HepG2 (cell line): ENCODE data around the gene ANKRD61. TPM values are rescaled to one million over a fixed set of nuclear protein-coding genes. Genes with fewer than 3 reads are reported as not detected.

Source experiments
- ESRRA ChIP-seq: sonication (generic); formaldehyde crosslinking; IDR thresholded peaks from 2 replicates; pipeline ENCODE4 v1.5.1; 2020; ENCODE audit warnings: mild to moderate bottlenecking, low read depth, missing genetic modification reagents
- HMG20A ChIP-seq: IDR thresholded peaks from 2 replicates; pipeline ENCODE4 v1.6.1; 2016; ENCODE audit warnings: borderline replicate concordance
- HNRNPH1 ChIP-seq: fragments of 200-400 bp; formaldehyde crosslinking; optimal IDR thresholded peaks from 2 replicates; pipeline ENCODE3; 2017; ENCODE audit warnings: mild to moderate bottlenecking, low read depth, low read length
- HOXD1 ChIP-seq: sonication (generic); formaldehyde crosslinking; IDR thresholded peaks from 2 replicates; pipeline ENCODE4 v1.5.0; 2020; ENCODE audit warnings: missing genetic modification reagents
- MTA3 ChIP-seq: sonication (generic); formaldehyde crosslinking; IDR thresholded peaks from 2 replicates; pipeline ENCODE4 v1.4.0; 2020; ENCODE audit warnings: missing genetic modification reagents
- NCOA2 ChIP-seq: sonication (generic); formaldehyde crosslinking; IDR thresholded peaks from 2 replicates; pipeline ENCODE4 v1.8.0; 2022; ENCODE audit warnings: inconsistent platforms
- SAP130 ChIP-seq: IDR thresholded peaks from 2 replicates; pipeline ENCODE4 v1.6.1; 2016; ENCODE audit warnings: low read depth
- SKI ChIP-seq: fragments of 450-650 bp; IDR thresholded peaks from one replicate; pipeline ENCODE4 v1.6.1; 2018; ENCODE audit warnings: mild to moderate bottlenecking; ENCODE audit not compliant: partially characterized antibody
- SMAD9 ChIP-seq: sonication (generic); formaldehyde crosslinking; IDR thresholded peaks from 2 replicates; pipeline ENCODE4 v1.5.1; 2020; ENCODE audit warnings: mild to moderate bottlenecking, missing genetic modification reagents
- TOE1 ChIP-seq: sonication (generic); formaldehyde crosslinking; IDR thresholded peaks from 2 replicates; pipeline ENCODE4 v1.4.0; 2020; ENCODE audit warnings: mild to moderate bottlenecking, missing genetic modification reagents
- U2AF2 ChIP-seq: fragments of 200-400 bp; formaldehyde crosslinking; IDR thresholded peaks from 2 replicates; pipeline ENCODE4 v1.6.1; 2017; ENCODE audit warnings: low read depth, mild to moderate bottlenecking, low read length
- WIZ ChIP-seq: sonication (generic); formaldehyde crosslinking; IDR thresholded peaks from 2 replicates; pipeline ENCODE4 v1.5.1; 2020; ENCODE audit warnings: mild to moderate bottlenecking, missing genetic modification reagents
- ZFP37 ChIP-seq: sonication (generic); formaldehyde crosslinking; IDR thresholded peaks from 2 replicates; pipeline ENCODE4 v1.4.0; 2020; ENCODE audit warnings: missing genetic modification reagents, borderline replicate concordance
- ZNF382 ChIP-seq: sonication (generic); formaldehyde crosslinking; IDR thresholded peaks from 2 replicates; pipeline ENCODE4 v1.5.0; 2020; ENCODE audit warnings: missing genetic modification reagents, mild to moderate bottlenecking, borderline replicate concordance
- ZNF709 ChIP-seq: sonication (generic); formaldehyde crosslinking; IDR thresholded peaks from 2 replicates; pipeline ENCODE4 v1.5.0; 2020; ENCODE audit warnings: mild to moderate bottlenecking, missing genetic modification reagents
- ZNF792 ChIP-seq: IDR thresholded peaks from 2 replicates; pipeline ENCODE4 v1.6.1; 2016
- ZNF839 ChIP-seq: sonication (generic); formaldehyde crosslinking; IDR thresholded peaks from 2 replicates; pipeline ENCODE4 v1.4.0; 2020; ENCODE audit warnings: missing genetic modification reagents, mild to moderate bottlenecking, borderline replicate concordance
- ZZZ3 ChIP-seq: sonication (generic); formaldehyde crosslinking; IDR thresholded peaks from 2 replicates; pipeline ENCODE4 v1.4.0; 2020; ENCODE audit warnings: missing genetic modification reagents, mild to moderate bottlenecking, borderline replicate concordance
- polyA plus RNA-seq, 8 experiments: library from polyadenylated mRNA; depleted of rRNA in 3 of 8; stranded (reverse) in 7 of 8; unstranded in 1 of 8; fragments of >200 nt; fragmentation: Illumina TruSeq in 4 of 8; extraction: Trizol in 4 of 8; gene quantifications; 2 replicates each; pipeline versions ENCODE4 v1.2.1 to v1.2.3, GENCODE V29; 2011 to 2016; ENCODE audit warnings: low read depth in 4 of 8, missing spikeins in 1 of 8, mixed read lengths in 1 of 8; ENCODE audit not compliant: insufficient read depth in 1 of 8
- total RNA-seq, 5 experiments: library from RNA; depleted of rRNA; stranded (reverse); fragments of >200 nt; fragmentation: Illumina TruSeq; extraction: Trizol; gene quantifications; 2 replicates each; pipeline ENCODE4 v1.2.3, GENCODE V29; 2016; ENCODE audit warnings: low read depth in 1 of 5
- TF ChIP-seq, protein P1 (sequence below): sonication (generic); formaldehyde crosslinking; IDR thresholded peaks from 2 replicates; pipeline ENCODE4 v1.5.0; 2020; ENCODE audit warnings: mild to moderate bottlenecking, missing genetic modification reagents, borderline replicate concordance
- TF ChIP-seq, protein P2 (sequence below): sonication (generic); formaldehyde crosslinking; IDR thresholded peaks from 2 replicates; pipeline ENCODE4 v1.5.0; 2020; ENCODE audit warnings: mild to moderate bottlenecking, missing genetic modification reagents

ANKRD61 gene
- total and polyA plus RNA-seq, 2 of the 13 experiments (the other 11 are each of a cell fraction or from before 2014, with no cell fraction given) = 0.13 TPM; not detected in 1

DNA sequence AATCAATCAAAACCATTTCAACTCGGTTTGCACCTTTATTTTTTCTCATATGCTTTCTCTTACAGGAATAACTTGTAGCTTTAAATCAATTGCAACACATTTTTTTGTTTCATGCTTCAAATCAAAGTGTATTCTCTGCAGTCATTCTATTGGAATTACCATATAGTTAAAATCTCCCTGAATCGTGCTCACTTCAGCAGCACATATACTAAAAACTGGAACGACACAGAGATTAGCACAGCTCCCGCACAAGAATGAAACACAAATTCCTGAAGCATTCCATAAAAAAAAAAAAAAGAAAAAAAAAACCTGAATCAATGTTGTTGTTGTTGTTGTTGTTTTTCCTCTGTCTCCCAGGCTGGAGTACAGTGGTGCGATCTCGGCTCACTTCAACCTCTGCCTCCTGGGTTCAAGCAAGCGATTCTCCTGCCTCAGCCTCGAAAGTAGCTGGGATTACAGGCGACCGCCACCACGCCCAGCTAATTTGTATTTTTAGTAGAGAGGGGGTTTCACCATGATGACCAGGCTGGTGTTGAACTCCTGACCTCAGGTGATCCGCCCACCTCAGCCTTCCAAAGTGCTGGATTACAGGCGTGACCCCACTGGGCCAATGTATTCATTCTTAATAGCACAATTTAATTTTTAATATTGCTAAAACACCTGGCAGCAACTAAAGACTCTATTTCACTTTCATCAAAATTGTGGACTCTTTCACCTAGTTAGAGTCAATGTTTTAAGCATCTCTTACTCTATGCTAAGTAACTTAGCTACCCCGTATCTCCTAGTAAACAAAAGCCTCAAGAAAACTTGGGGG lies 26.3 kb downstream of the ANKRD61 start (continued):
- TF ChIP-seq, protein P1, sequence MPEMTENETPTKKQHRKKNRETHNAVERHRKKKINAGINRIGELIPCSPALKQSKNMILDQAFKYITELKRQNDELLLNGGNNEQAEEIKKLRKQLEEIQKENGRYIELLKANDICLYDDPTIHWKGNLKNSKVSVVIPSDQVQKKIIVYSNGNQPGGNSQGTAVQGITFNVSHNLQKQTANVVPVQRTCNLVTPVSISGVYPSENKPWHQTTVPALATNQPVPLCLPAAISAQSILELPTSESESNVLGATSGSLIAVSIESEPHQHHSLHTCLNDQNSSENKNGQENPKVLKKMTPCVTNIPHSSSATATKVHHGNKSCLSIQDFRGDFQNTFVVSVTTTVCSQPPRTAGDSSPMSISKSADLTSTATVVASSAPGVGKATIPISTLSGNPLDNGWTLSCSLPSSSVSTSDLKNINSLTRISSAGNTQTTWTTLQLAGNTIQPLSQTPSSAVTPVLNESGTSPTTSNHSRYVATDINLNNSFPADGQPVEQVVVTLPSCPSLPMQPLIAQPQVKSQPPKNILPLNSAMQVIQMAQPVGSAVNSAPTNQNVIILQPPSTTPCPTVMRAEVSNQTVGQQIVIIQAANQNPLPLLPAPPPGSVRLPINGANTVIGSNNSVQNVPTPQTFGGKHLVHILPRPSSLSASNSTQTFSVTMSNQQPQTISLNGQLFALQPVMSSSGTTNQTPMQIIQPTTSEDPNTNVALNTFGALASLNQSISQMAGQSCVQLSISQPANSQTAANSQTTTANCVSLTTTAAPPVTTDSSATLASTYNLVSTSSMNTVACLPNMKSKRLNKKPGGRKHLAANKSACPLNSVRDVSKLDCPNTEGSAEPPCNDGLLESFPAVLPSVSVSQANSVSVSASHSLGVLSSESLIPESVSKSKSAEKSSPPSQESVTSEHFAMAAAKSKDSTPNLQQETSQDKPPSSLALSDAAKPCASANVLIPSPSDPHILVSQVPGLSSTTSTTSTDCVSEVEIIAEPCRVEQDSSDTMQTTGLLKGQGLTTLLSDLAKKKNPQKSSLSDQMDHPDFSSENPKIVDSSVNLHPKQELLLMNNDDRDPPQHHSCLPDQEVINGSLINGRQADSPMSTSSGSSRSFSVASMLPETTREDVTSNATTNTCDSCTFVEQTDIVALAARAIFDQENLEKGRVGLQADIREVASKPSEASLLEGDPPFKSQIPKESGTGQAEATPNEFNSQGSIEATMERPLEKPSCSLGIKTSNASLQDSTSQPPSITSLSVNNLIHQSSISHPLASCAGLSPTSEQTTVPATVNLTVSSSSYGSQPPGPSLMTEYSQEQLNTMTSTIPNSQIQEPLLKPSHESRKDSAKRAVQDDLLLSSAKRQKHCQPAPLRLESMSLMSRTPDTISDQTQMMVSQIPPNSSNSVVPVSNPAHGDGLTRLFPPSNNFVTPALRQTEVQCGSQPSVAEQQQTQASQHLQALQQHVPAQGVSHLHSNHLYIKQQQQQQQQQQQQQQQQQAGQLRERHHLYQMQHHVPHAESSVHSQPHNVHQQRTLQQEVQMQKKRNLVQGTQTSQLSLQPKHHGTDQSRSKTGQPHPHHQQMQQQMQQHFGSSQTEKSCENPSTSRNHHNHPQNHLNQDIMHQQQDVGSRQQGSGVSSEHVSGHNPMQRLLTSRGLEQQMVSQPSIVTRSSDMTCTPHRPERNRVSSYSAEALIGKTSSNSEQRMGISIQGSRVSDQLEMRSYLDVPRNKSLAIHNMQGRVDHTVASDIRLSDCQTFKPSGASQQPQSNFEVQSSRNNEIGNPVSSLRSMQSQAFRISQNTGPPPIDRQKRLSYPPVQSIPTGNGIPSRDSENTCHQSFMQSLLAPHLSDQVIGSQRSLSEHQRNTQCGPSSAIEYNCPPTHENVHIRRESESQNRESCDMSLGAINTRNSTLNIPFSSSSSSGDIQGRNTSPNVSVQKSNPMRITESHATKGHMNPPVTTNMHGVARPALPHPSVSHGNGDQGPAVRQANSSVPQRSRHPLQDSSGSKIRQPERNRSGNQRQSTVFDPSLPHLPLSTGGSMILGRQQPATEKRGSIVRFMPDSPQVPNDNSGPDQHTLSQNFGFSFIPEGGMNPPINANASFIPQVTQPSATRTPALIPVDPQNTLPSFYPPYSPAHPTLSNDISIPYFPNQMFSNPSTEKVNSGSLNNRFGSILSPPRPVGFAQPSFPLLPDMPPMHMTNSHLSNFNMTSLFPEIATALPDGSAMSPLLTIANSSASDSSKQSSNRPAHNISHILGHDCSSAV (CRISPR knock-in tag) = no peak
- TF ChIP-seq MTA3 (no peak), WIZ (CRISPR knock-in tag) (no peak), ESRRA (CRISPR knock-in tag) (no peak), TOE1 (CRISPR knock-in tag) (no peak), U2AF2 (no peak), ZFP37 (CRISPR knock-in tag) (no peak), SKI (no peak), HOXD1 (CRISPR knock-in tag) (no peak), HNRNPH1 (no peak), ZNF709 (peak; percentile 36; the same call in 1 of the 2 replicates), ZNF792 (0 out of 2 replicates have a peak, but pooled peaks have one; percentile 26), ZNF839 (no peak), SMAD9 (CRISPR knock-in tag) (no peak), ZZZ3 (CRISPR knock-in tag) (no peak), NCOA2 (CRISPR knock-in tag) (no peak), HMG20A (CRISPR knock-in tag) (no peak), SAP130 (CRISPR knock-in tag) (peak; percentile 34; the same call in 1 of the 2 replicates), ZNF382 (CRISPR knock-in tag) (no peak)
- TF ChIP-seq, protein P2, sequence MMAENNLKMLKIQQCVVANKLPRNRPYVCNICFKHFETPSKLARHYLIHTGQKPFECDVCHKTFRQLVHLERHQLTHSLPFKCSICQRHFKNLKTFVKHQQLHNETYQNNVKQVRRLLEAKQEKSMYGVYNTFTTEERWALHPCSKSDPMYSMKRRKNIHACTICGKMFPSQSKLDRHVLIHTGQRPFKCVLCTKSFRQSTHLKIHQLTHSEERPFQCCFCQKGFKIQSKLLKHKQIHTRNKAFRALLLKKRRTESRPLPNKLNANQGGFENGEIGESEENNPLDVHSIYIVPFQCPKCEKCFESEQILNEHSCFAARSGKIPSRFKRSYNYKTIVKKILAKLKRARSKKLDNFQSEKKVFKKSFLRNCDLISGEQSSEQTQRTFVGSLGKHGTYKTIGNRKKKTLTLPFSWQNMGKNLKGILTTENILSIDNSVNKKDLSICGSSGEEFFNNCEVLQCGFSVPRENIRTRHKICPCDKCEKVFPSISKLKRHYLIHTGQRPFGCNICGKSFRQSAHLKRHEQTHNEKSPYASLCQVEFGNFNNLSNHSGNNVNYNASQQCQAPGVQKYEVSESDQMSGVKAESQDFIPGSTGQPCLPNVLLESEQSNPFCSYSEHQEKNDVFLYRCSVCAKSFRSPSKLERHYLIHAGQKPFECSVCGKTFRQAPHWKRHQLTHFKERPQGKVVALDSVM (CRISPR knock-in tag) = no peak
